Activated CD4-positive, alpha-beta T cell treated with anti-CD3 and anti-CD28 coated beads for 36 hours (primary cell): ENCODE results near the gene GALNT10. TPM values are rescaled to one million over a fixed set of nuclear protein-coding genes. Genes with fewer than 3 reads are reported as not detected.
"Not testable (repeated sequence)": the region's sequence is repeated elsewhere in the genome, so short reads cannot be mapped to it uniquely, and the experiment has no call there.

Experiments used
- ATAC-seq: fragments of 200-7000 bp; cut with Tn5 transposase; one replicate; pipeline ENCODE4 v1.10.0; 2021; ENCODE audit warnings: mild to moderate bottlenecking, moderate library complexity
- CTCF ChIA-PET: fragments of 350-600 bp; sonication (Branson Sonifier 250); formaldehyde crosslinking; loops from one replicate; lab custom pipeline; 2021; ENCODE audit warnings: antibody characterized with exemption; lab: Charles Lee
- POLR2A ChIA-PET: fragments of 350-600 bp; sonication (Branson Sonifier 250); formaldehyde crosslinking; loops from one replicate; lab custom pipeline; 2021; ENCODE audit warnings: antibody characterized with exemption, inconsistent platforms; lab: Charles Lee
- DNase-seq: peaks from one replicate; pipeline ENCODE4 v3.0.0-alpha.2; 2020
- H3K27ac Mint-ChIP-seq: one replicate; pipeline ENCODE4 v1.8.0; 2021; ENCODE audit warnings: mixed read lengths
- H3K27me3 Mint-ChIP-seq: one replicate; pipeline ENCODE4 v1.8.0; 2021; ENCODE audit warnings: mixed read lengths
- H3K36me3 Mint-ChIP-seq: one replicate; pipeline ENCODE4 v1.8.0; 2021; ENCODE audit warnings: low read depth, mixed read lengths
- H3K4me1 Mint-ChIP-seq: one replicate; pipeline ENCODE4 v1.8.0; 2021; ENCODE audit warnings: mixed read lengths
- H3K4me3 Mint-ChIP-seq: one replicate; pipeline ENCODE4 v1.8.0; 2021; ENCODE audit warnings: mild to moderate bottlenecking, moderate library complexity, mixed read lengths
- H3K9me3 Mint-ChIP-seq: one replicate; pipeline ENCODE4 v1.8.0; 2021; ENCODE audit warnings: low read depth, mixed read lengths
- intact Hi-C, 2 experiments: fragments of 100-400 bp; cut with DNase I in 1 of 2; cut with micrococcal nuclease in 1 of 2; formaldehyde crosslinking; loops; one replicate each; pipeline versions ENCODE4 v1.14.2 to v1.15.1; 2022 to 2024; cut with DNase I, micrococcal nuclease
- total RNA-seq, 2 experiments: library from RNA; stranded (reverse); gene quantifications; one replicate each; pipeline ENCODE4 v1.2.3, GENCODE V29; 2021

GALNT10 gene, protein sequence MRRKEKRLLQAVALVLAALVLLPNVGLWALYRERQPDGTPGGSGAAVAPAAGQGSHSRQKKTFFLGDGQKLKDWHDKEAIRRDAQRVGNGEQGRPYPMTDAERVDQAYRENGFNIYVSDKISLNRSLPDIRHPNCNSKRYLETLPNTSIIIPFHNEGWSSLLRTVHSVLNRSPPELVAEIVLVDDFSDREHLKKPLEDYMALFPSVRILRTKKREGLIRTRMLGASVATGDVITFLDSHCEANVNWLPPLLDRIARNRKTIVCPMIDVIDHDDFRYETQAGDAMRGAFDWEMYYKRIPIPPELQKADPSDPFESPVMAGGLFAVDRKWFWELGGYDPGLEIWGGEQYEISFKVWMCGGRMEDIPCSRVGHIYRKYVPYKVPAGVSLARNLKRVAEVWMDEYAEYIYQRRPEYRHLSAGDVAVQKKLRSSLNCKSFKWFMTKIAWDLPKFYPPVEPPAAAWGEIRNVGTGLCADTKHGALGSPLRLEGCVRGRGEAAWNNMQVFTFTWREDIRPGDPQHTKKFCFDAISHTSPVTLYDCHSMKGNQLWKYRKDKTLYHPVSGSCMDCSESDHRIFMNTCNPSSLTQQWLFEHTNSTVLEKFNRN
- total RNA-seq: 10 to 100 TPM; 29.9 to 49.1 TPM

DNA sequence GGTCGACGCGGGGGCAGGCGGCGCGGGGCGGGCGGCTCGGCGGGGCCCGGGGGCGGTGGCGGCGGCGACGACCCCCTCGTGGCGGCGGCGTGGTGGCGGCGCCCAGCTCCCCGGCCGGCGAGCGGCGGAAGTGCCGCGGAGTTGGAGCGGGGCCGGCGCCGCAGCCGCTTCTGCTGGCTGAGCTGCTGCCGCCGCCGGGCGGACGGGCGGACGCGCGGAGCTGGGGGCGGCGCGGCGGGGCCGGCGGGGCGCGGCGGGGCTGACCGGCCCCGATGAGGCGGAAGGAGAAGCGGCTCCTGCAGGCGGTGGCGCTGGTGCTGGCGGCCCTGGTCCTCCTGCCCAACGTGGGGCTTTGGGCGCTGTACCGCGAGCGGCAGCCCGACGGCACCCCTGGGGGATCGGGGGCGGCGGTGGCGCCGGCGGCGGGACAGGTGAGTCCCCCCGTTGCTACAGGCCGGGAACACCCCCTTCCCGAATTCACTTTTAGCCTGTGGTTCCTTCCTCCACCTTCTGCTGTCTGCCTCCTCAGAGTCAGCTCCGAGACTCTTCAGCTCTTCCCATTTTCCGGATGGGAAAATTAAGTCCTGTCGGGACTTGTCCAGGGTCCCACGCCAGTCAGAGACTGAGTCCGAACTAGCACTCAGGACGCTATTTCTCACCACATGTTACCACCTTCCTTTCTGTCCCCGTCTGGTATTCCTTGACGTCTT, at the start of gene GALNT10:
Gene GALNT10 (plus strand): TSS at position 139 of the 710 bp plus-strand sequence. CDS start 134 bp downstream, at position 273.
- peaks cover 9% of the 10 kb centered on the region for H3K27me3 Mint-ChIP-seq
- H3K9me3 Mint-ChIP-seq: no peaks in the 10 kb centered on the region
- H3K4me1 Mint-ChIP-seq: peaks cover 33% of the 10 kb centered on the region
- H3K36me3 Mint-ChIP-seq: peaks cover 6% of the 10 kb centered on the region
- peak within 1 kb of the TSS; percentile 82 for H3K27ac Mint-ChIP-seq
- peak within 1 kb of the TSS; percentile 93 for H3K4me3 Mint-ChIP-seq
- POLR2A ChIA-PET: interaction anchor here (0.6 to 2.2 kb wide), 5 partner anchors 12 to 152 kb away, joined by 3 to 8 read pairs (median 6); partner anchors contain the start of genes FAM114A2 and MFAP3
- CTCF ChIA-PET: interaction anchor here (0.6 to 2.6 kb wide), 12 partner anchors 7 to 238 kb away, joined by 3 to 18 read pairs (median 5); no protein-coding TSS in a partner anchor
- intact Hi-C loops: loop anchor here (1.0 to 5.0 kb wide), 11 partner anchors 8 to 752 kb away; partner anchors contain the start of genes MRPL22 (in 2 of the 2), CNOT8 (in 1 of the 2), FAM114A2 (in 1 of the 2) and LARP1 (in 1 of the 2)
- DNase-seq: peak; percentile 78
- ATAC-seq: peak; percentile 78

DNA sequence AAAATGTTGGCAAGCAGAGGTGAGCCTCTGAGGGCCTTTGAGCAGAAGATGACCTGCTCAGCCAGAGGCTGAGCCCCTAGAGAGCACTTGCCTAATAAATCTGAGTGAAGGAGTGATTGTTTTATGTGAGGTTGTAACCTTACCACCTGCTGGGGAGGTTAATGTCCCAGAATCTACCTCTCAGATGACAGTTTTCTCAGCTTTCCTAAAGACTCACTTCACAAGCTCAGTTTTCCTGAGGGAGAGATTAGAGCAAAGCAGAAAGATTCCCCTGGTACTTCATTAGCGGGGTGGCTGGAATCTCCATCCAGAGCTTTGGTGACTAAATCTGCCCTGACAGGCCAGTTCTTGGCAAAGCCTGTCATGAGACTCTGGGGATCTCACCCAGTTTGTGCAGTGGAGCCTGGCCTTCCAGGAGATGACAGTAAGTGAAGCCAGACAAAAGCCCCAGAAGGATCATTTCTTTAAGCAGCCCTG, 48.8 kb upstream of the GALNT10 start:
- no peak for ATAC-seq
- Mint-ChIP-seq H3K36me3 (no peaks in the 10 kb centered on the region), H3K4me3 (no peak overlapping the region), H3K27ac (no peak overlapping the region), H3K4me1 (no peaks in the 10 kb centered on the region), H3K9me3 (no peaks in the 10 kb centered on the region), H3K27me3 (peaks cover 3% of the 10 kb centered on the region)
- ChIA-PET CTCF (no interaction called here), POLR2A (no interaction called here)
- intact Hi-C loops: no loop called here
- no peak for DNase-seq

DNA sequence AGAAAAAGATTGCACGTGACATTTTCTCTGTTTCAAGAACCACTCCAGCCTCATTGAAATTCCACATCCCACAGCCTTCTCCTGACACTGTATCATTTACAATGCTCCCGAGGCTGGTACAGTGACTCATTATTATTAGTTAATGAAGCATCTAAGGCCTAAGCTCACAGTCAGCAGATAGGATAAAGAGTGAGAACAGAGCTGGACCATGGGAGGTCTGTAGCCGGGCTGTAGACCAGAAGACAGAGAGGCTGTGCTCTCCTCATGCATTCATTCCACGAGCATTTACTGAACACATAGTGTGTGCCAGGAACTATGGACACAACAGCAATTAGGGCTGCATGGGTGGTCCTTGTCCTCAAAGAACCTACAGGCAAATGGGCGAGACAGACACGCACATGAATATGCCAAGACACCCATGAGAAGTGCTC, 47.3 kb upstream of the GALNT10 start:
- H3K4me1 Mint-ChIP-seq: no peaks in the 10 kb centered on the region
- H3K9me3 Mint-ChIP-seq: no peaks in the 10 kb centered on the region
- ChIA-PET CTCF (interaction anchor here (0.6 kb wide), 1 partner anchor 161 kb away, joined by 3 read pairs; no protein-coding TSS in a partner anchor), POLR2A (no interaction called here)
- no peak overlapping the region for H3K4me3 Mint-ChIP-seq
- intact Hi-C loops: no loop called here
- DNase-seq: no peak
- H3K27me3 Mint-ChIP-seq: peaks cover 5% of the 10 kb centered on the region
- ATAC-seq: no peak
- no peaks in the 10 kb centered on the region for H3K36me3 Mint-ChIP-seq
- H3K27ac Mint-ChIP-seq: no peak overlapping the region

DNA sequence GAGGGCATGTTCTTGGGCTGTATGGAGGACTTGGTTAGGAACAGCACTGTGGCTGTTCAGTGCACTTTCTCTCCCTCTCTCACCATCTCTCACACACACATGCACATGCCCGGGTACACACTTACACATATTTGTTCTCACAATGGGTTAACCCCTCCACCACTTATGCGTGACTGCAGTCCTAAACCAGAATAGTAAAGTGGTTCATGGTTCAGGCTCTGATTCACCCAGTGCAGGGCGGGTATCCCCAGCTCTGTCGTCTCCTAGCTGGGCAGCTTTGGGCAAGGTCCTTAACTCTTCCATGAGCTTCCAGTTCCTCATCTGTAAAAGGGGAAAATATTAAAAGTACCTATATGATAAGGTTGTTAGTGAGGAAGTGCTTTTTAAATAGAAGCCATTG, 45.3 kb upstream of the GALNT10 start:
- intact Hi-C loops: no loop called here
- DNase-seq: no peak
- Mint-ChIP-seq H3K27ac (no peak overlapping the region), H3K27me3 (peaks cover 5% of the 10 kb centered on the region), H3K36me3 (no peaks in the 10 kb centered on the region), H3K4me1 (no peaks in the 10 kb centered on the region), H3K9me3 (no peaks in the 10 kb centered on the region), H3K4me3 (no peak overlapping the region)
- no peak for ATAC-seq
- ChIA-PET CTCF (no interaction called here), POLR2A (interaction anchor here (0.5 kb wide), 1 partner anchor 198 kb away, joined by 5 read pairs; no protein-coding TSS in a partner anchor)

DNA sequence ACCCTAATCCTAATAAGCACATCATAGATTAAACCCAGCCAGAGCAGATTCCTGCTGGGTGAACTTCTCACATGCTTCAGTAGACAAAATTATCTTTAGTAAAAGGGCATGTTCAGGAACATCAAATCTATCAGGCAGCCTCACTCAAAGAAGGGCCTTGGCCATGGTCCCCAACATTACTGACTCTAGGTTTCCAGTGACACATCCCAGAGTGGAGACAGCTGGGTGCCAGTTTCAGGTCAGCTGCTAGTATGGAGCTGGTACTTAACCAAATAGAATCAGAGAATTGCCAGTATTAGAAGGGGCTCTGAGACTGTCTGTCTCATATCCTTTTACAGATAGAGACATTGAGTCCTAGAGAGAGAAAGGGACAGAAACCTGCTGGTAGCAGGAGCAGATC, 44.1 kb upstream of the GALNT10 start:
- Mint-ChIP-seq H3K9me3 (no peaks in the 10 kb centered on the region), H3K36me3 (no peaks in the 10 kb centered on the region), H3K27ac (no peak overlapping the region), H3K4me3 (no peak overlapping the region), H3K4me1 (no peaks in the 10 kb centered on the region), H3K27me3 (peaks cover 5% of the 10 kb centered on the region)
- ChIA-PET POLR2A (no interaction called here), CTCF (no interaction called here)
- DNase-seq: no peak
- no peak for ATAC-seq
- intact Hi-C loops: no loop called here

DNA sequence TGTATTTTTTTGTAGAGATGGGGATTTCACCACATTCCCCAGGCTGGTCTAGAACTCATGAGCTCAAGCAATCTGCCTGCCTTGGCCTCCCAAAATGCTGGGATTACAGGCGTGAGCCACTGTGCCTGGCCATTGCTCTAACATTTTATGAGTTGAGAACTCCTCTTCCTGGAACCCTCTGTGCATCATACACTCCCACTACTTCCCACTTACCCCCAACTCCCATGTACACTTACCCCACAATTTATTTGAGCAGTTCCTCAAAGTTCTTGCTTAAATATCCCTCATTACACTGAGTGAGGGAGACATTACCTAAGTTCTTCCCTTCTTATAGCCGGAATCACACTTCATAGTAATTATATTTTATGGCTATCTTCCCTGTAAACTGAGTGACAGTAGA, 42.9 kb upstream of the GALNT10 start:
- intact Hi-C loops: no loop called here
- Mint-ChIP-seq H3K4me1 (no peaks in the 10 kb centered on the region), H3K27ac (no peak overlapping the region), H3K4me3 (no peak overlapping the region), H3K9me3 (no peaks in the 10 kb centered on the region), H3K27me3 (peaks cover 12% of the 10 kb centered on the region), H3K36me3 (no peaks in the 10 kb centered on the region)
- ATAC-seq: no peak
- CTCF ChIA-PET: interaction anchor here (0.6 kb wide), 1 partner anchor 56 kb away, joined by 3 read pairs; no protein-coding TSS in a partner anchor
- DNase-seq: no peak
- POLR2A ChIA-PET: no interaction called here

DNA sequence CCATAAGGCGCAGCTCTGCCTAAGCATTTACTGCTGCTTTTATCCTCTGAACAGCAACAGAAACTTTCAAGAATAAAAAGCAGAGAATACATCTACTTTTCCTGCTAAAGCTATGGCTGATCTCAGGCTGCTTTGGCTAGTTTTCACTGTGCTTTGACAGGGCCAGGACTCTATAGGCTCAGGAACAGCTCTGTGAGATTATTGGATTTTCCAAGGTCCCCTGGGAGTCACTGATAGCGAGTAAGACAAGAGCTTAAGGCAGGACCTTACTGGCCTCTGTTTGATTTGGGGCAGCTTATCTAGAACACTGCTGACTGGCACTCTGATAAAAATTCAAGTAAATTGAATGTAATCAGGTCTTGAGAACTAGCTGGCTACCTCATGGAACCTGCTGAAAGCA, 40.1 kb upstream of the GALNT10 start:
- ATAC-seq, DNase-seq, H3K36me3 Mint-ChIP-seq, intact Hi-C loops, H3K27ac Mint-ChIP-seq, POLR2A ChIA-PET, H3K9me3 Mint-ChIP-seq, H3K4me1 Mint-ChIP-seq, H3K4me3 Mint-ChIP-seq: not testable (repeated sequence)
- H3K27me3 Mint-ChIP-seq: peaks cover 12% of the 10 kb centered on the region
- CTCF ChIA-PET: interaction anchor here (0.6 kb wide), 1 partner anchor 255 kb away, joined by 5 read pairs; no protein-coding TSS in a partner anchor

DNA sequence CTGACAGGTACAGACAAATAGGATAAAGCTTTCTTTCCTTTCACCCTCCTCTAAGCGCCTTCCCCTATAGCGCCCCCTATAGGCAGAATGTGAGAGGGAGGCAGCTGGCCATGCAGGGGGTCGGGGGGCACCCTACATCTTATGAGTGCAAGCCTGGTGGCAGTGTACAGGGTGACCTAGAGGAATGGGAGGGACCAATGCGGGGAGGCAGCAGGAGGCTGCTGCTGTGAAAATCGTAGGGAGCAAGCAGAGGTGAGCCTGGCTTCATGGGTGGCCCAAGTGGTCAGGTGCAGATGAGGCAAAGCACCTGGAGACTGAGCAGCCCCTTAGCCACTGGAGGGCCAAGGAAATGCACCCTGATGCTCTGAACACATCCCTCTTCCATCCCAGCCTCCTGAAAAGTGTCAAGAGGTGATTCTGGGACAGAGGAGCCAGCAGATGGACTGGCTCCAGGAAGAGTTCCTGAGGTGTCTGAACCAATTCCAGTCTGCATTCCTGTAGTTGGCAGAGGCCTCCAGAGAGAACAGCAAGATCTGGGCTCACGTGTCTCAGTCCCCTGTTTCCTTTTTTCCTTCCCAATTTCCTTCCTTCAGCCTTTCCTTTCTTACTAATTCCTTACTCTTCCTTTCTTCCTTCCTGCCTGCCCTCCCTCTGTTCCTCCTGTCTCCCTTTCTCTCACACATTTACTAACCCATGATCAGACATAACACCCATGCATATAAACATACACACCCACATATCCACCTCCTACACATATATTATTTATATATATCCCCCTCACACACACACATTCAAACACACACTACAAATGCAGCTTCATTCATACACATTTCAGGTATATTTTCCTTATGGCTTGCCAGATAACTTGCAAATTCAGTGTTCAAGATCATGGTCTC, 32.8 kb upstream of the GALNT10 start:
- Mint-ChIP-seq H3K27me3 (peaks cover 20% of the 10 kb centered on the region), H3K9me3 (no peaks in the 10 kb centered on the region), H3K4me1 (no peaks in the 10 kb centered on the region), H3K36me3 (no peaks in the 10 kb centered on the region), H3K27ac (no peak overlapping the region), H3K4me3 (no peak overlapping the region)
- POLR2A ChIA-PET: no interaction called here
- intact Hi-C loops: no loop called here
- peak; percentile 27 for DNase-seq
- CTCF ChIA-PET: interaction anchor here (0.8 to 1.6 kb wide), 7 partner anchors 11 to 247 kb away, joined by 3 to 4 read pairs (median 3); no protein-coding TSS in a partner anchor
- no peak for ATAC-seq

DNA sequence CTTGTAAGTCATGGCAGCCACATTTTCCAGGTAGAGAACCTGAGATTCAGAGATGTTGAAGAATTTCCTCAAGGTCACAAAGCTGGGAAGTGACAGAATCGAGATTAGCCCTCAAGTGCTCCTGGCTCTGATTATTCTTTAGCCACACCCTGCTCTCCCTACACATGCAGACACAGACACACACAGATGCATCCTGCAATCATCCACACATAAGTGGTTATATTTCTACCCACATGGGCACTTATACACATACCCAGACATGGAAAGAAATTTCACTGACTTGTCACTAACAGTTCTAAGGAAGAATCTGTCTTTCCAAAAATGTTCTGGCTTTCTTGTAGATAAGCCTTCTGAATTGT, 32.2 kb upstream of the GALNT10 start:
- ATAC-seq (no peak), DNase-seq (no peak)
- Mint-ChIP-seq H3K4me1 (no peaks in the 10 kb centered on the region), H3K27ac (no peak overlapping the region), H3K27me3 (peaks cover 23% of the 10 kb centered on the region), H3K9me3 (no peaks in the 10 kb centered on the region), H3K36me3 (no peaks in the 10 kb centered on the region), H3K4me3 (no peak overlapping the region)
- intact Hi-C loops: no loop called here
- CTCF ChIA-PET: interaction anchor here (1.6 kb wide), 2 partner anchors 129 to 247 kb away, joined by 3 read pairs; no protein-coding TSS in a partner anchor
- POLR2A ChIA-PET: no interaction called here

DNA sequence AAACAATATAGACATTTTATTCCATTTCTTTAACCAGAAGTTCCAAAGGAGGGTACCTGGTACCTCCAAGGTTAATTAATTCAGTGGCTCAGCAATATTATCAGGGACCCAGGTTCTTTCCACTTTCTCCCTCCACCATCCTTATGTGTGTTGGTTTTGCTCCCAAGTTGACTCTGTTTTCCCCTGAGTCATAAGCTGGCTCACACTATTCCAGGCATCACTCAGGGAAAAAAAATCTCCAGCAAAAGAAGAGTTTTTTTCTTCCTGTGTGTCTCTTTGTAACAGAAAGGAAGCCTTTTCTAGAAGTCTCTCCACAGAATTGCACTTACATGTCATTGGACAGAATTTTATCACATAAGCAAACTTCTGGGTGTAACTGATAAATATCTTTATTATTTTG, 31.2 kb upstream of the GALNT10 start:
- ChIA-PET CTCF (interaction anchor here (0.6 to 1.6 kb wide), 4 partner anchors 20 to 246 kb away, joined by 3 read pairs; no protein-coding TSS in a partner anchor), POLR2A (no interaction called here)
- H3K27me3 Mint-ChIP-seq: peaks cover 24% of the 10 kb centered on the region
- no peaks in the 10 kb centered on the region for H3K4me1 Mint-ChIP-seq
- DNase-seq: no peak
- H3K27ac Mint-ChIP-seq: no peak overlapping the region
- no peak for ATAC-seq
- H3K9me3 Mint-ChIP-seq: no peaks in the 10 kb centered on the region
- intact Hi-C loops: no loop called here
- H3K36me3 Mint-ChIP-seq: no peaks in the 10 kb centered on the region
- no peak overlapping the region for H3K4me3 Mint-ChIP-seq
